K562 (cell line): ENCODE results near the gene SPATA2L. TPM values are rescaled to one million over a fixed set of nuclear protein-coding genes. Genes with fewer than 3 reads are reported as not detected.
A peak's percentile ranks its signal among the peaks of the same experiment; 100 is the strongest.

Source experiments
- ATF6 ChIP-seq: sonication (generic); formaldehyde crosslinking; IDR thresholded peaks from 2 replicates; pipeline ENCODE4 v1.4.0; 2020; ENCODE audit warnings: mild to moderate bottlenecking, missing genetic modification reagents
- CAMTA2 ChIP-seq: fragments of 250-450 bp; sonication (Bioruptor Pico); conservative IDR thresholded peaks from 2 replicates; pipeline ENCODE4 v1.5.1; 2022
- CC2D1A ChIP-seq: fragments of 450-650 bp; IDR thresholded peaks from 2 replicates; pipeline ENCODE4 v1.6.1; 2017; ENCODE audit warnings: mild to moderate bottlenecking
- CREB3 ChIP-seq: fragments of 450-650 bp; conservative IDR thresholded peaks from 2 replicates; pipeline ENCODE4 v1.6.1; 2016; ENCODE audit warnings: missing genetic modification characterization, low read depth, mild to moderate bottlenecking, missing compliant biosample characterization, moderate library complexity
- E2F3 ChIP-seq: fragments of 250-450 bp; sonication (Bioruptor Pico); IDR thresholded peaks from 2 replicates; pipeline ENCODE4 v1.4.0; 2020; ENCODE audit warnings: mild to moderate bottlenecking
- FOXK2 ChIP-seq, 2 experiments: fragments of 450-650 bp; IDR thresholded peaks in 1 of 2; conservative IDR thresholded peaks in 1 of 2; 2 replicates each; pipeline ENCODE4 v1.6.1; 2016; ENCODE audit warnings: low read depth in 2 of 2, mild to moderate bottlenecking in 1 of 2
- GATAD2A ChIP-seq: fragments of 450-650 bp; IDR thresholded peaks from 2 replicates; pipeline ENCODE4 v1.6.1; 2017
- JUNB ChIP-seq: fragments of 450-650 bp; formaldehyde crosslinking; conservative IDR thresholded peaks from 2 replicates; pipeline ENCODE4 v1.4.0; 2020; ENCODE audit warnings: mild to moderate bottlenecking
- MCM7 ChIP-seq, 2 experiments: fragments of 450-650 bp; IDR thresholded peaks; 2 replicates each; pipeline ENCODE4 v1.6.1; 2016 to 2018
- MIER1 ChIP-seq: fragments of 450-650 bp; IDR thresholded peaks from 2 replicates; pipeline ENCODE4 v1.6.1; 2016; ENCODE audit warnings: antibody characterized with exemption, mild to moderate bottlenecking, low read depth
- MTA2 ChIP-seq: fragments of 450-650 bp; IDR thresholded peaks from 2 replicates; pipeline ENCODE4 v1.6.1; 2016; ENCODE audit warnings: low read depth
- PBX2 ChIP-seq, 2 experiments: IDR thresholded peaks in 1 of 2; conservative IDR thresholded peaks in 1 of 2; 2 replicates each; pipeline ENCODE4 v1.6.1; 2016; ENCODE audit warnings: low read depth in 2 of 2, mild to moderate bottlenecking in 1 of 2, missing compliant biosample characterization in 1 of 2, missing genetic modification characterization in 1 of 2, moderate library complexity in 1 of 2
- SIN3A ChIP-seq, 2 experiments: fragments of 150-350 bp in 1 of 2; IDR thresholded peaks; 2 replicates each; pipeline ENCODE4 v1.6.1; 2011 to 2016; ENCODE audit warnings: borderline replicate concordance in 2 of 2, low read depth in 2 of 2, low read length in 2 of 2, mild to moderate bottlenecking in 2 of 2, moderate library complexity in 2 of 2; ENCODE audit not compliant: control insufficient read depth in 1 of 2
- SMARCC2 ChIP-seq: fragments of 450-650 bp; IDR thresholded peaks from 2 replicates; pipeline ENCODE4 v1.6.1; 2017; ENCODE audit warnings: antibody characterized with exemption, moderate library complexity, mild to moderate bottlenecking, low read depth
- SMC3 ChIP-seq: conservative IDR thresholded peaks from 2 replicates; pipeline ENCODE4 v1.6.1; 2011; ENCODE audit warnings: low read depth, low read length, improper control_type of control experiment; ENCODE audit not compliant: insufficient read depth
- TBL1XR1 ChIP-seq, 2 experiments: IDR thresholded peaks; 2 replicates each; pipeline ENCODE4 v1.6.1; 2012; ENCODE audit warnings: improper control_type of control experiment in 2 of 2, low read length in 2 of 2, mild to moderate bottlenecking in 1 of 2
- ZFP91 ChIP-seq: sonication (generic); formaldehyde crosslinking; IDR thresholded peaks from 2 replicates; pipeline ENCODE4 v1.8.0; 2022; ENCODE audit warnings: mild to moderate bottlenecking, missing genetic modification reagents
- ZNF133 ChIP-seq: fragments of 250-450 bp; sonication (Bioruptor Pico); IDR thresholded peaks from 2 replicates; pipeline ENCODE4 v1.4.0; 2020; ENCODE audit warnings: mild to moderate bottlenecking
- ZNF224 ChIP-seq: sonication (generic); formaldehyde crosslinking; IDR thresholded peaks from 2 replicates; pipeline ENCODE4 v1.8.0; 2022; ENCODE audit warnings: mild to moderate bottlenecking, missing genetic modification reagents
- ZNF24 ChIP-seq: fragments of 450-650 bp; IDR thresholded peaks from 2 replicates; pipeline ENCODE4 v1.6.1; 2016
- ZNF263 ChIP-seq: sonication (generic); formaldehyde crosslinking; IDR thresholded peaks from 2 replicates; pipeline ENCODE4 v1.8.0; 2022; ENCODE audit warnings: mild to moderate bottlenecking, missing genetic modification reagents, borderline replicate concordance
- ZNF766 ChIP-seq: fragments of 200-800 bp; sonication (Bioruptor generic); conservative IDR thresholded peaks from 2 replicates; pipeline ENCODE4 v1.6.1; 2016; ENCODE audit warnings: missing genetic modification characterization, missing compliant biosample characterization
- polyA plus RNA-seq, 8 experiments: library from polyadenylated mRNA; depleted of rRNA in 4 of 8; stranded (reverse) in 5 of 8; unstranded in 3 of 8; fragments of >200 nt; fragmentation: Nextera tagmentation in 2 of 8; fragmentation: Illumina TruSeq in 1 of 8; extraction: Ambion mirVana in 2 of 8; extraction: Trizol in 1 of 8; gene quantifications; 2 replicates each; pipeline versions ENCODE4 v1.2.1 to v1.2.3, GENCODE V29; 2011 to 2014; ENCODE audit warnings: inconsistent platforms in 1 of 8, missing spikeins in 1 of 8
- total RNA-seq, 7 experiments: library from RNA; depleted of rRNA in 6 of 7; stranded (reverse); fragments of >200 nt in 6 of 7; fragmentation: Illumina TruSeq in 2 of 7; extraction: Trizol in 2 of 7; gene quantifications; 2 replicates each; pipeline versions ENCODE4 v1.2.1 to v1.2.3, GENCODE V29; 2011 to 2021; ENCODE audit warnings: low replicate concordance in 1 of 7

SPATA2L gene
- total and polyA plus RNA-seq, 9 of the 15 experiments (the other 6 are each of a cell fraction or from before 2014, with no cell fraction given): 0.13 to 19.2 (median 4.8) TPM; not detected in 1

- TF ChIP-seq E2F3: no peak
- no peak for TF ChIP-seq CREB3 (tag)
- TF ChIP-seq ZFP91 (CRISPR knock-in tag): no peak
- peak; percentile 76 to 97; a peak in 3 of 4 replicates for TF ChIP-seq SIN3A (IDR thresholded peaks at IDR 0.05; ENCODE audit: borderline replicate concordance in 2 of 2, control insufficient read depth in 1 of 2, low read depth in 2 of 2, low read length in 2 of 2)
- TF ChIP-seq SMC3: peak; percentile 57
- no peak for TF ChIP-seq CAMTA2 (CRISPR knock-in tag)
- no peak for TF ChIP-seq ZNF224 (CRISPR knock-in tag)
- no peak for TF ChIP-seq GATAD2A
- peak; percentile 98 for TF ChIP-seq JUNB (CRISPR knock-in tag)
- no peak for TF ChIP-seq MCM7 (IDR thresholded peaks at IDR 0.05)
- no peak for TF ChIP-seq MIER1
- peak; percentile 24; the same call in 1 of the 2 replicates for TF ChIP-seq ZNF263
- TF ChIP-seq FOXK2 (conservative IDR thresholded peaks at IDR 0.05 in 1 of 2, IDR thresholded peaks at IDR 0.05 in 1 of 2; ENCODE audit: low read depth in 2 of 2): no peak
- peak in 1 of 2 experiments; percentile 31; a peak in 1 of 4 replicates for TF ChIP-seq TBL1XR1 (IDR thresholded peaks at IDR 0.05; ENCODE audit: low read length in 2 of 2)
- TF ChIP-seq ATF6 (CRISPR knock-in tag): no peak
- no peak for TF ChIP-seq PBX2 (CRISPR knock-in tag; IDR thresholded peaks at IDR 0.05; ENCODE audit: low read depth)
- no peak for TF ChIP-seq PBX2 (tag; conservative IDR thresholded peaks at IDR 0.05; ENCODE audit: low read depth)
- no peak; the same call in 1 of the 2 replicates for TF ChIP-seq ZNF766 (CRISPR knock-in tag)
- TF ChIP-seq SMARCC2: no peak
- TF ChIP-seq ZNF133 (CRISPR knock-in tag): no peak
- TF ChIP-seq CC2D1A: peak; percentile 32; the same call in 1 of the 2 replicates
- TF ChIP-seq MTA2: no peak
- TF ChIP-seq ZNF24: no peak
These were observed 1.3 kb downstream of the SPATA2L start (continued) for GRCh38 chr16:89700100-89700648.
